K562 (cell line): ENCODE measurements around the gene GOLGA2. TPM values are rescaled to one million over a fixed set of nuclear protein-coding genes. Genes with fewer than 3 reads are reported as not detected.

Experiments used
- ATAC-seq: fragments of 200-7000 bp; cut with Tn5 transposase; 3 replicates; pipeline ENCODE4 v1.9.1; 2020; ENCODE audit warnings: moderate library complexity
- BruUV-seq: library from RNA; stranded (reverse); fragments of 400-500 nt; replicated peaks from 2 replicates; lab custom pipeline; 2021; lab: Mats Ljungman, UMichigan
- CTCF ChIA-PET: fragments of 300-600 bp; formaldehyde crosslinking; extraction: SDS; loops from one replicate; lab custom pipeline; 2021; ENCODE audit warnings: low intra/inter-chr PET ratio; lab: Yijun Ruan, JAX
- POLR2A ChIA-PET: fragments of 300-600, 350-650 bp; sonication (Branson Sonifier 250); formaldehyde crosslinking; extraction: SDS; loops from one replicate; lab custom pipeline; 2021; ENCODE audit warnings: antibody characterized with exemption, inconsistent platforms; lab: Yijun Ruan, JAX
- DNase-seq, 4 experiments: peaks; one replicate each; pipeline versions ENCODE4 v3.0.0 to v3.0.0-alpha.2; 2011 to 2018; ENCODE audit warnings: low spot score in 3 of 4, mixed read lengths in 3 of 4; ENCODE audit errors: extremely low read depth in 1 of 4
- FAIRE-seq: peaks from 2 replicates; lab custom pipeline; 2011; peaks lifted over from hg19 to GRCh38; lab: Jason Lieb, UNC
- H2AFZ ChIP-seq: 2 replicates; pipeline ENCODE4 v1.6.0; 2011; ENCODE audit warnings: low read depth, low read length, control low read depth, inconsistent platforms
- H3K27ac ChIP-seq: fragments of 200-600 bp; 3 replicates; pipeline ENCODE4 v1.8.0; 2011; ENCODE audit warnings: low read depth, mild to moderate bottlenecking, control low read depth, inconsistent platforms, low read length, moderate library complexity, mixed read lengths; ENCODE audit errors: extremely low read depth
- H3K27me3 ChIP-seq, 2 experiments: fragments of 300-600 bp in 1 of 2; 2 replicates in 1 of 2; 3 replicates in 1 of 2; pipeline versions ENCODE4 v1.6.0 to v1.8.0; 2011; ENCODE audit warnings: inconsistent platforms in 2 of 2, low read length in 2 of 2, mild to moderate bottlenecking in 1 of 2, mixed read lengths in 1 of 2, moderate library complexity in 1 of 2; ENCODE audit not compliant: control insufficient read depth in 2 of 2, insufficient read depth in 2 of 2
- H3K36me3 ChIP-seq: fragments of 300-600 bp; 3 replicates; pipeline ENCODE4 v1.8.0; 2011; ENCODE audit warnings: mild to moderate bottlenecking, low read length, inconsistent platforms; ENCODE audit not compliant: control insufficient read depth, insufficient read depth
- H3K4me1 ChIP-seq, 2 experiments: fragments of 200-600 bp in 1 of 2; replicated peaks in 1 of 2; 2 replicates in 1 of 2; 3 replicates in 1 of 2; pipeline versions ENCODE4 v1.5.1 to v1.8.0; 2011; ENCODE audit warnings: inconsistent platforms in 2 of 2, low read length in 2 of 2, mild to moderate bottlenecking in 1 of 2, mixed read lengths in 1 of 2, moderate library complexity in 1 of 2; ENCODE audit not compliant: control insufficient read depth in 2 of 2, insufficient read depth in 2 of 2
- H3K4me2 ChIP-seq: 2 replicates; pipeline ENCODE4 v1.6.1; 2011; ENCODE audit warnings: low read length, control low read depth, inconsistent platforms, mixed read lengths; ENCODE audit not compliant: insufficient read depth
- H3K4me3 ChIP-seq: fragments of 200-600 bp; sonication (generic), shearing (Covaris generic); 2 replicates; pipeline ENCODE4 v1.5.1; 2016; ENCODE audit warnings: control low read depth, inconsistent platforms
- H3K79me2 ChIP-seq: fragments of 200-600 bp; 3 replicates; pipeline ENCODE4 v1.8.0; 2011; ENCODE audit warnings: low read length, inconsistent platforms; ENCODE audit not compliant: control insufficient read depth, insufficient read depth
- H3K9ac ChIP-seq, 2 experiments: 2 replicates each; pipeline versions ENCODE4 v1.6.0 to v1.6.1; 2011; ENCODE audit warnings: low read depth in 2 of 2, low read length in 2 of 2, control low read depth in 1 of 2, inconsistent platforms in 1 of 2, mild to moderate bottlenecking in 1 of 2, mixed read lengths in 1 of 2; ENCODE audit not compliant: insufficient read depth in 1 of 2
- H3K9me1 ChIP-seq: one replicate; pipeline ENCODE4 v1.6.0; 2011; ENCODE audit warnings: inconsistent platforms, mild to moderate bottlenecking, low read length, moderate library complexity; ENCODE audit not compliant: control insufficient read depth, insufficient read depth
- H3K9me3 ChIP-seq: replicated peaks from 2 replicates; pipeline ENCODE4 v1.5.1; 2011; ENCODE audit warnings: low read depth, low read length, inconsistent platforms; ENCODE audit not compliant: control insufficient read depth, insufficient read depth
- H4K20me1 ChIP-seq: replicated peaks from 2 replicates; pipeline ENCODE4 v1.6.1; 2011; ENCODE audit warnings: low read length, inconsistent platforms, mixed read lengths; ENCODE audit not compliant: control insufficient read depth, insufficient read depth
- CBFB ChIP-seq: sonication (generic); formaldehyde crosslinking; IDR thresholded peaks from 2 replicates; pipeline ENCODE4 v1.4.0; 2020; ENCODE audit warnings: mild to moderate bottlenecking, missing genetic modification reagents
- DNMT1 ChIP-seq: fragments of 450-650 bp; IDR thresholded peaks from 2 replicates; pipeline ENCODE4 v1.6.1; 2016; ENCODE audit warnings: antibody characterized with exemption, mild to moderate bottlenecking
- EP300 ChIP-seq: IDR thresholded peaks from 2 replicates; pipeline ENCODE4 v1.6.1; 2012; ENCODE audit warnings: low read length, improper control_type of control experiment
- HDAC1 ChIP-seq, 2 experiments: fragments of 450-650 bp; IDR thresholded peaks; 2 replicates each; pipeline ENCODE4 v1.6.1; 2016 to 2017; ENCODE audit warnings: inconsistent platforms in 1 of 2, mild to moderate bottlenecking in 1 of 2, moderate library complexity in 1 of 2
- JUND ChIP-seq, 2 experiments: IDR thresholded peaks; 2 replicates in 1 of 2; 3 replicates in 1 of 2; pipeline ENCODE4 v1.6.1; 2011; ENCODE audit warnings: borderline replicate concordance in 2 of 2, low read depth in 2 of 2, low read length in 2 of 2, improper control_type of control experiment in 1 of 2, missing biosample characterization in 1 of 2, missing genetic modification characterization in 1 of 2, missing genetic modification reagents in 1 of 2
- KDM5B ChIP-seq: fragments of 200-600 bp; sonication (generic); IDR thresholded peaks from 2 replicates; pipeline ENCODE4 v1.6.1; 2012; ENCODE audit warnings: low read depth, mild to moderate bottlenecking, moderate library complexity, low read length, control low read depth, inconsistent platforms; ENCODE audit not compliant: insufficient replicate concordance
- LARP7 ChIP-seq: fragments of 450-650 bp; IDR thresholded peaks from 2 replicates; pipeline ENCODE4 v1.6.1; 2016
- MAFK ChIP-seq: IDR thresholded peaks from 2 replicates; pipeline ENCODE4 v1.6.1; 2011; ENCODE audit warnings: low read length, improper control_type of control experiment
- MECOM ChIP-seq: fragments of 250-450 bp; sonication (Bioruptor Pico); IDR thresholded peaks from 2 replicates; pipeline ENCODE4 v1.8.0; 2022; ENCODE audit warnings: inconsistent platforms
- MTF1 ChIP-seq: fragments of 250-450 bp; sonication (Bioruptor Pico); IDR thresholded peaks from 2 replicates; pipeline ENCODE4 v1.9.0; 2021; ENCODE audit warnings: moderate library complexity, mild to moderate bottlenecking, inconsistent platforms, borderline replicate concordance
- POLR2AphosphoS2 ChIP-seq: IDR thresholded peaks from 2 replicates; pipeline ENCODE4 v1.6.1; 2012; ENCODE audit warnings: low read length, improper control_type of control experiment
- PTBP1 ChIP-seq: fragments of 200-400 bp; formaldehyde crosslinking; IDR thresholded peaks from 2 replicates; pipeline ENCODE4 v1.6.1; 2017; ENCODE audit warnings: low read depth, low read length
- RBBP5 ChIP-seq: fragments of 200-600 bp; sonication (generic); IDR thresholded peaks from 2 replicates; pipeline ENCODE4 v1.6.1; 2012; ENCODE audit warnings: borderline replicate concordance, mild to moderate bottlenecking, low read length, control low read depth, inconsistent platforms; ENCODE audit not compliant: insufficient read depth, poor library complexity, severe bottlenecking
- RCOR1 ChIP-seq, 2 experiments: IDR thresholded peaks; 2 replicates each; pipeline ENCODE4 v1.6.1; 2012; ENCODE audit warnings: low read depth in 2 of 2, low read length in 2 of 2, borderline replicate concordance in 1 of 2, improper control_type of control experiment in 1 of 2
- TAL1 ChIP-seq: fragments of 450-650 bp; IDR thresholded peaks from 2 replicates; pipeline ENCODE4 v1.6.1; 2016; ENCODE audit warnings: mild to moderate bottlenecking
- TRIM28 ChIP-seq: fragments of 450-650 bp; IDR thresholded peaks from 2 replicates; pipeline ENCODE4 v1.6.1; 2017
- ZBTB17 ChIP-seq: fragments of 450-650 bp; formaldehyde crosslinking; IDR thresholded peaks from 2 replicates; pipeline ENCODE4 v1.4.0; 2020; ENCODE audit warnings: mild to moderate bottlenecking
- ZNF384 ChIP-seq: IDR thresholded peaks from 2 replicates; pipeline ENCODE4 v1.6.1; 2012; ENCODE audit warnings: low read depth, low read length, improper control_type of control experiment
- ZNF551 ChIP-seq: fragments of 250-450 bp; sonication (Bioruptor Pico); IDR thresholded peaks from 2 replicates; pipeline ENCODE4 v1.5.0; 2021; ENCODE audit warnings: mild to moderate bottlenecking, moderate library complexity
- WGBS: fragments of 100-300 bp; shearing (Covaris generic); methylation state at CpG from one replicate; pipeline ENCODE4 v1.1.6; 2016; ENCODE audit warnings: low coverage, mixed read lengths; ENCODE audit not compliant: insufficient coverage; ENCODE audit errors: missing lambda C conversion rate; 5-methylcytosine and 5-hydroxymethylcytosine counted together
- in situ Hi-C: fragments of 300-500 bp; cut with MboI; formaldehyde crosslinking; loops from 4 replicates; pipeline ENCODE4 v1.15.0; 2018; ENCODE audit warnings: inconsistent platforms, mixed read lengths
- intact Hi-C: fragments of 100-400 bp; cut with micrococcal nuclease; formaldehyde crosslinking; loops from 2 replicates; pipeline ENCODE4 v1.14.2; 2022
- polyA plus RNA-seq, 8 experiments: library from polyadenylated mRNA; depleted of rRNA in 4 of 8; stranded (reverse) in 5 of 8; unstranded in 3 of 8; fragments of >200 nt; fragmentation: Nextera tagmentation in 2 of 8; fragmentation: Illumina TruSeq in 1 of 8; extraction: Ambion mirVana in 2 of 8; extraction: Trizol in 1 of 8; gene quantifications; 2 replicates each; pipeline versions ENCODE4 v1.2.1 to v1.2.3, GENCODE V29; 2011 to 2014; ENCODE audit warnings: inconsistent platforms in 1 of 8, missing spikeins in 1 of 8
- total RNA-seq, 7 experiments: library from RNA; depleted of rRNA in 6 of 7; stranded (reverse); fragments of >200 nt in 6 of 7; fragmentation: Illumina TruSeq in 2 of 7; extraction: Trizol in 2 of 7; gene quantifications; 2 replicates each; pipeline versions ENCODE4 v1.2.1 to v1.2.3, GENCODE V29; 2011 to 2021; ENCODE audit warnings: low replicate concordance in 1 of 7
- TF ChIP-seq, protein P1 (sequence below), 2 experiments: fragments of 450-650 bp; IDR thresholded peaks; 2 replicates each; pipeline ENCODE4 v1.6.1; 2018; ENCODE audit warnings: mild to moderate bottlenecking in 2 of 2, low read depth in 1 of 2; ENCODE audit not compliant: partially characterized antibody in 2 of 2

Gene GOLGA2
- total and polyA plus RNA-seq, 9 of the 15 experiments (the other 6 are each of a cell fraction or from before 2014, with no cell fraction given), result 15.7 to 138 (median 76.0) TPM

DNA sequence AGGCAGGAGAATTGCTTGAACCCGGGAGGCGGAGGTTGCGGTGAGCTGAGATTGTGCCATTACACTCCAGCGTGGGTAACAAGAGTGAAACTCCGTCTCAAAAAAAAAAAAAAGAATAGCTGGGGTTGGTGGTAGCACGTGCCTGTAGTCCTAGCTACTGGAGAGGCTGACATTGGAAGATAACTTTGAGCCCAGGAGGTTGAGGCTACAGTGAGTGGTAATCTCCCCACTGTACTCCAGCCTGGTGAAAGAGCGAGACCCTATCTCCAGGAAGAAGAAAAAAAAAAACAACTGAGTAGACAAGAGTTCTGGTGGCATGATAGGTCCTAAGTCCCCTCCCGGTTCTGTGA lies 26.3 kb downstream of the GOLGA2 start:
- Histone ChIP-seq H3K79me2 (peaks cover 26% of the 10 kb centered on the region; the same call in 2 of the 3 replicates), H2AFZ (peak overlapping the region; percentile 95), H4K20me1 (peaks cover 5% of the 10 kb centered on the region; the same call in 1 of the 2 replicates), H3K27ac (peak overlapping the region; percentile 33), H3K4me2 (peak overlapping the region; percentile 94), H3K27me3 (no peaks in the 10 kb centered on the region), H3K36me3 (peaks cover 11% of the 10 kb centered on the region; the same call in 2 of the 3 replicates), H3K9me3 (no peaks in the 10 kb centered on the region), H3K9ac (peak overlapping the region; percentile 42 to 87), H3K4me3 (peak overlapping the region; percentile 72), H3K4me1 (peaks cover 61 to 73% of the 10 kb centered on the region in 2 experiments), H3K9me1 (no peaks in the 10 kb centered on the region)
- POLR2A ChIA-PET, result interaction anchor here (1.1 to 2.1 kb wide), 8 partner anchors 9 to 56 kb away, joined by 3 to 27 read pairs (median 7); no protein-coding TSS in a partner anchor
- ATAC-seq, result peak; percentile 3
- in situ Hi-C loops (loop anchor here (10.0 kb wide), 1 partner anchor 445 kb away; no protein-coding TSS in a partner anchor), intact Hi-C loops (loop anchor here (2.0 kb wide), 1 partner anchor 31 kb away; no protein-coding TSS in a partner anchor)
- FAIRE-seq, result peak; percentile 79
- no TSS peak for BruUV-seq
- peak in 2 of 4 experiments; percentile 55 to 87 for DNase-seq
- CTCF ChIA-PET, result no interaction called here
- 15% methylated on average over 7 of the region's 8 CpGs for WGBS
- TF ChIP-seq CBFB (no peak), KDM5B (no peak), MAFK (0 out of 2 replicates have a peak, but pooled peaks have one; percentile 2), ZBTB17 (no peak), MTF1 (0 out of 2 replicates have a peak, but pooled peaks have one; percentile 49), RCOR1 (IDR thresholded peaks at IDR 0.05; ENCODE audit: borderline replicate concordance in 1 of 2, low read depth in 2 of 2, low read length in 2 of 2) (peak in 1 of 2 experiments; percentile 4; a peak in 1 of 4 replicates), EP300 (peak; percentile 33; the same call in 1 of the 2 replicates), ZNF551 (CRISPR knock-in tag) (no peak), RBBP5 (no peak), HDAC1 (IDR thresholded peaks at IDR 0.05) (peak in 1 of 2 experiments; percentile 61; a peak in 2 of 4 replicates), TAL1 (no peak), ZNF384 (peak; percentile 89), POLR2AphosphoS2 (no peak), DNMT1 (peak; percentile 77; the same call in 1 of the 2 replicates), MECOM (CRISPR knock-in tag) (no peak), PTBP1 (no peak), TRIM28 (no peak; the same call in 1 of the 2 replicates), JUND (IDR thresholded peaks at IDR 0.05; ENCODE audit: borderline replicate concordance, low read depth, low read length) (0 out of 2 replicates have a peak, but pooled peaks have one; percentile 13), JUND (tag; IDR thresholded peaks at IDR 0.05; ENCODE audit: borderline replicate concordance, low read depth, low read length) (0 out of 3 replicates have a peak, but pooled peaks have one; percentile 1), LARP7 (peak; percentile 55; the same call in 1 of the 2 replicates)
- TF ChIP-seq, protein P1, sequence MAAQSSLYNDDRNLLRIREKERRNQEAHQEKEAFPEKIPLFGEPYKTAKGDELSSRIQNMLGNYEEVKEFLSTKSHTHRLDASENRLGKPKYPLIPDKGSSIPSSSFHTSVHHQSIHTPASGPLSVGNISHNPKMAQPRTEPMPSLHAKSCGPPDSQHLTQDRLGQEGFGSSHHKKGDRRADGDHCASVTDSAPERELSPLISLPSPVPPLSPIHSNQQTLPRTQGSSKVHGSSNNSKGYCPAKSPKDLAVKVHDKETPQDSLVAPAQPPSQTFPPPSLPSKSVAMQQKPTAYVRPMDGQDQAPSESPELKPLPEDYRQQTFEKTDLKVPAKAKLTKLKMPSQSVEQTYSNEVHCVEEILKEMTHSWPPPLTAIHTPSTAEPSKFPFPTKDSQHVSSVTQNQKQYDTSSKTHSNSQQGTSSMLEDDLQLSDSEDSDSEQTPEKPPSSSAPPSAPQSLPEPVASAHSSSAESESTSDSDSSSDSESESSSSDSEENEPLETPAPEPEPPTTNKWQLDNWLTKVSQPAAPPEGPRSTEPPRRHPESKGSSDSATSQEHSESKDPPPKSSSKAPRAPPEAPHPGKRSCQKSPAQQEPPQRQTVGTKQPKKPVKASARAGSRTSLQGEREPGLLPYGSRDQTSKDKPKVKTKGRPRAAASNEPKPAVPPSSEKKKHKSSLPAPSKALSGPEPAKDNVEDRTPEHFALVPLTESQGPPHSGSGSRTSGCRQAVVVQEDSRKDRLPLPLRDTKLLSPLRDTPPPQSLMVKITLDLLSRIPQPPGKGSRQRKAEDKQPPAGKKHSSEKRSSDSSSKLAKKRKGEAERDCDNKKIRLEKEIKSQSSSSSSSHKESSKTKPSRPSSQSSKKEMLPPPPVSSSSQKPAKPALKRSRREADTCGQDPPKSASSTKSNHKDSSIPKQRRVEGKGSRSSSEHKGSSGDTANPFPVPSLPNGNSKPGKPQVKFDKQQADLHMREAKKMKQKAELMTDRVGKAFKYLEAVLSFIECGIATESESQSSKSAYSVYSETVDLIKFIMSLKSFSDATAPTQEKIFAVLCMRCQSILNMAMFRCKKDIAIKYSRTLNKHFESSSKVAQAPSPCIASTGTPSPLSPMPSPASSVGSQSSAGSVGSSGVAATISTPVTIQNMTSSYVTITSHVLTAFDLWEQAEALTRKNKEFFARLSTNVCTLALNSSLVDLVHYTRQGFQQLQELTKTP (IDR thresholded peaks at IDR 0.05; ENCODE audit: low read depth in 1 of 2, partially characterized antibody in 2 of 2), result peak in 1 of 2 experiments; percentile 19
